Measurements from ENCODE around the gene CCR4.

DNA sequence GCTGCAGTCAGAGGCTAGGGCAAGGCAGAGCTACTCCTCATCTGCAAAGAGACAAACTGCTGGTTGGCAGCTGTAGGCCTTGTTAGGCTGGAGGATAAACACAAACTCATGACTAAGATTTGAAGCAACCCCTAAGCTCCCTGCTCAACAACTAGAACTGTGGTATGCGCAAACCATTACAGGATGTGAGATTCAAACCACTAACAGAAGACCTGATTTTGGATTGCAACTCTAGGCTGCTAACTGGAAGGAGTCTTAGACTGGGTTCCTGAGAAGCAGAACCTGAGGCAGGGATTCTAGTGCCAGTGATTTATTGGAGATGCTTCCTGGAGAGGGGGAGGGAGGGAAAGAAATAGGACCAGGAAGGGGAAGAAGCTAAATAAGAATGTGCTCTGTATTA lies 22.5 kb downstream of the CCR4 start:
- TF ChIP-seq, protein P1, sequence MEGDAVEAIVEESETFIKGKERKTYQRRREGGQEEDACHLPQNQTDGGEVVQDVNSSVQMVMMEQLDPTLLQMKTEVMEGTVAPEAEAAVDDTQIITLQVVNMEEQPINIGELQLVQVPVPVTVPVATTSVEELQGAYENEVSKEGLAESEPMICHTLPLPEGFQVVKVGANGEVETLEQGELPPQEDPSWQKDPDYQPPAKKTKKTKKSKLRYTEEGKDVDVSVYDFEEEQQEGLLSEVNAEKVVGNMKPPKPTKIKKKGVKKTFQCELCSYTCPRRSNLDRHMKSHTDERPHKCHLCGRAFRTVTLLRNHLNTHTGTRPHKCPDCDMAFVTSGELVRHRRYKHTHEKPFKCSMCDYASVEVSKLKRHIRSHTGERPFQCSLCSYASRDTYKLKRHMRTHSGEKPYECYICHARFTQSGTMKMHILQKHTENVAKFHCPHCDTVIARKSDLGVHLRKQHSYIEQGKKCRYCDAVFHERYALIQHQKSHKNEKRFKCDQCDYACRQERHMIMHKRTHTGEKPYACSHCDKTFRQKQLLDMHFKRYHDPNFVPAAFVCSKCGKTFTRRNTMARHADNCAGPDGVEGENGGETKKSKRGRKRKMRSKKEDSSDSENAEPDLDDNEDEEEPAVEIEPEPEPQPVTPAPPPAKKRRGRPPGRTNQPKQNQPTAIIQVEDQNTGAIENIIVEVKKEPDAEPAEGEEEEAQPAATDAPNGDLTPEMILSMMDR (IDR thresholded peaks at IDR 0.05; ENCODE audit: poor library complexity) = no peak
- TF ChIP-seq EZH2 (IDR thresholded peaks at IDR 0.05; ENCODE audit: borderline replicate concordance) (no peak), EZH2phosphoT487 (IDR thresholded peaks at IDR 0.05; ENCODE audit: low read depth, severe bottlenecking, unreplicated experiment) (no peak)
